ENCODE results near the gene IRF4. TPM values are rescaled to one million over a fixed set of nuclear protein-coding genes. Genes with fewer than 3 reads are reported as not detected.
A peak's percentile ranks its signal among the peaks of the same experiment; 100 is the strongest.

IRF4 gene
- total RNA-seq (10 to 100 TPM; 16.9 to 67.2 (median 28.4) TPM), total RNA-seq (33.4 to 4,923 (median 125) reads per million in 29 experiments)
- total RNA-seq (2013) = 12.4 TPM

DNA sequence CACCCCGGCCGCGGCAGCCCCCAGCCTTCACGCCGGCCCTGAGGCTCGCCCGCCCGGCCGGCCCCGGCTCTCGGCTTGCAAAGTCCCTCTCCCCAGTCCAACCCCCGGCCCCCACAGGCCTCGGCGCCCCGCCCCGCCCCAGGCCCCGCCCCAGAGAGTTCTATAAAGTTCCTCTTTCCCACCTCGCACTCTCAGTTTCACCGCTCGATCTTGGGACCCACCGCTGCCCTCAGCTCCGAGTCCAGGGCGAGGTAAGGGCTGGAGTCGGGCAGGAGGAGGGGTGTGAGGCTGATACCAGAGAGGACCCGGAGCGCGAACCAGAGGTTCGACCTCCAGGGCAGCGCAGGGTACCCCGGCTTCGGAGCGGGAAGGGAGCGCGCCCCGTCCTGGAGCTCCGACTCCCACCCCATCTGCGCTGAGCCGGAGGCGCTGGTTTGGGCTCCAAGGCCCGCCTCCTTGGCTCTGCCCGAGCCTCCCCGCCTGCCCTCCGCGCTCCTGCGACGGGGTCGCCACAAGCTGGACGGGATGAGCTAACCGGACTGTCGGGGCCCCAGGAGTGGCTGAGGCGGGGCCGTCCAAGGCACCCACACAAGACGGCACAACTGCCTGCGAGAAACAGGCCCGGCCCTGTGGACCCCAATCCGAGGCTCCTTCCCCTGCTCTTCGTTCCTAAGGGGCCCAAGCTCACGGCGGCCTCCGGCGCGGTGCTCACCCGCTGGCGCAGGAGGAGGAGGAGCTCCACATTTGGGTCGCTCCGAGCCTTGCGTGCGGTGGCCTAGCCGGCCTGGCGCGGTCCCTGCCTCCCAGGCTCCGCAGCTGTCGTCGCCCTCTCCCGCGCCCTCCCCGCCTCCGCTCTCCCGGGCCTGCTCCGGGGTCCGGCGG is at the start of gene IRF4:
IRF4 (plus strand) TSS at position 194 of the 882 bp plus-strand sequence. CDS start 1,401 bp downstream, outside the sequence.
- POLR2A ChIA-PET = no interaction called here
- WGBS (ENCODE audit: insufficient coverage) = under 1% methylated on average over 67 of the region's 82 CpGs
- peak within 1 kb of the TSS; percentile 89 to 99 (median 97) for H3K4me3 Mint-ChIP-seq
- H3K27me3 Mint-ChIP-seq = peaks cover 4 to 8% of the 10 kb centered on the region in 2 donors
- peaks cover 16% of the 10 kb centered on the region for H3K36me3 Mint-ChIP-seq
- Histone ChIP-seq H3K27me3 (replicated peaks in 1 of 2; ENCODE audit: control insufficient read depth in 2 of 2, extremely low read depth in 1 of 2, insufficient read depth in 2 of 2, low read length in 1 of 2) (peaks cover 2 to 37% of the 10 kb centered on the region in 2 experiments), H3K4me1 (ENCODE audit: control insufficient read depth in 1 of 2, extremely low read depth in 1 of 2, insufficient read depth in 2 of 2, low read length in 2 of 2) (peaks cover 21 to 50% of the 10 kb centered on the region in 2 experiments), H3K27ac (ENCODE audit: low read length) (no peak within 1 kb of the TSS), H3K4me3 (ENCODE audit: control insufficient read depth in 1 of 2, extremely low read depth in 1 of 2, low read length in 1 of 2) (peak within 1 kb of the TSS; percentile 72 to 90), H3K9me3 (no peaks in the 10 kb centered on the region), H3K36me3 (ENCODE audit: control insufficient read depth in 2 of 2, extremely low read depth in 1 of 2, insufficient read depth in 1 of 2, low read length in 1 of 2) (peaks cover 0 to 15% of the 10 kb centered on the region in 2 donors)
- H3K4me1 Mint-ChIP-seq = peaks cover 28 to 38% (median 29%) of the 10 kb centered on the region in 3 donors
- H3K27ac Mint-ChIP-seq = peak within 1 kb of the TSS; percentile 81 to 83
- CTCF ChIA-PET = interaction anchor here in 1 of 2 donors (0.9 kb wide), 1 partner anchor 166 kb away, joined by 5 read pairs; no protein-coding TSS in a partner anchor
- no peaks in the 10 kb centered on the region for H3K9me3 Mint-ChIP-seq
- ATAC-seq (replicated peaks in 1 of 4) = peak; percentile 53 to 58 (median 55)
- DNase-seq = peak in 12 of 35 experiments; percentile 20 to 56 (median 39)

DNA sequence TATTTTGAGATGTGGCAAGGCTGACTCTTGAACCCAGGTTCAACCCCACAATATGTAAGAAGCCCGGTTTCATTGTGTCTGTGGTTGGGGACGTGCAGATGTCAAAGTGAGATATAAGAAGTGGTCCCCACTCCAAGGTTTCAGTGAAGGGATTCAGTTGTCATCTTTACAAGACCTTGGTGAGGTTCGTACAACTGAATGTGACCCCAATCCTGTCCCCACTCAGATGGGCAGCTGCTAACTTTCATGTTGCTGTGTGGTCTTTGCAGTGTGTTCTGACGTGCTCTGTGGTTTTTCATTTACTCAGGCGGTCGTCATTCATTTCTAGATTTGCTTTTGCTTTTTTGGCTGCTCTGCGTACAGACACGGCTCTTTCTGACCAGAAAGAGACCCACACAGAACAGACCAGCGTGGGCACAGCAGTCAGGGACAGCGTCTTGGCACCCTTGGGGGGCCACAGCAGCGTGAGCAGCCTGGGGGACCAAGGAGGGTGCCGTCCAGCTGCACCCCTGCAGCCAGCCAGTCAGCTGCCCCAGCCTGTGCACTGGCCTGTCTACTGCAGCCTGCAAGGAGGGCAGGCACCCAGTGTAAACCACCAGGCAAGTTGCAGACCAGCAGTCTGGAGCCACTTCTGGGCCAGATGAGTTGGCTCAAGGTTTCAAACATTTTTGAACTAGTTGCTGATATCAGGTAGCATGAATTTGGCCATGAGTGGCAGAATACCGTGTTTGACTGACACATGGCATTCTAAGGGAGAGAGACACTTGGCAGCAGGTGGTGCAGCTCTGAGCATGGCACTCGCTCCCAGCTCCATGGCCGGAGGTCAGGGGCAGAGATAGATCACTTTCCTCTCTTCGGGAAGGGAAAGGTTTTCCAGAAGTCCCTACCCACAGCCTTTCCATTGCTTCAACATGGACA is 49.4 kb upstream of the IRF4 start:
- Mint-ChIP-seq H3K27ac (no peak overlapping the region), H3K9me3 (no peaks in the 10 kb centered on the region), H3K36me3 (peaks cover 18% of the 10 kb centered on the region), H3K27me3 (no peaks in the 10 kb centered on the region), H3K4me1 (peaks cover 40 to 47% (median 46%) of the 10 kb centered on the region in 3 donors), H3K4me3 (peak overlapping the region in 1 of 3 donors; percentile 20)
- peaks cover 0 to 3% of the 10 kb centered on the region in 2 donors for H3K36me3 ChIP-seq (ENCODE audit: control insufficient read depth in 2 of 2, extremely low read depth in 1 of 2, insufficient read depth in 1 of 2, low read length in 1 of 2)
- ATAC-seq (replicated peaks in 1 of 4) (peak in 1 of 4 experiments; percentile 36), DNase-seq (peak in 2 of 35 experiments; percentile 17 to 45)
- H3K27me3 ChIP-seq (replicated peaks in 1 of 2; ENCODE audit: control insufficient read depth in 2 of 2, extremely low read depth in 1 of 2, insufficient read depth in 2 of 2, low read length in 1 of 2) = no peaks in the 10 kb centered on the region
- CTCF ChIA-PET = no interaction called here
- H3K4me1 ChIP-seq (ENCODE audit: control insufficient read depth in 1 of 2, extremely low read depth in 1 of 2, insufficient read depth in 2 of 2, low read length in 2 of 2) = peaks cover 26 to 45% of the 10 kb centered on the region in 2 experiments
- 66% methylated on average over 15 of the region's 16 CpGs for WGBS (ENCODE audit: insufficient coverage)
- H3K9me3 ChIP-seq = no peaks in the 10 kb centered on the region
- H3K27ac ChIP-seq (ENCODE audit: low read length) = no peak overlapping the region
- no peak overlapping the region for H3K4me3 ChIP-seq (ENCODE audit: control insufficient read depth in 1 of 2, extremely low read depth in 1 of 2, low read length in 1 of 2)
- POLR2A ChIA-PET = no interaction called here

DNA sequence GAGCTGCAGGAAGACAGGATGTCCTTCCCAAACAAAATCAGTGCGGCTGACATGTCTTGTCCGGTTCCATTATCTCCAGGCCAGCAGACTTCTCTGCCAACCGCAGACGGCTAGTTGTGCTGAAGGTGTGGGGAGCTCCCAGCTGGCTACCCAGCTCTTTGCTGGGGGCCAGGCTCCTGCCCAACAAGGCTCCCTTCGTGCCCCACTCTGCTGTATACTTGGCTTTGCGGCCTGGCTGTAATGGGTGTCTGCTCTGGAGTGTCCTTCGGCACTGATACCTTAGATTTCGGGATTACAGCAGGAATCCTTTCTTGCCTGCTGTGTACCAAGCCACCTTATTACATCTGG is 48.7 kb upstream of the IRF4 start:
- WGBS (ENCODE audit: insufficient coverage) = 90% methylated on average over 8 of the region's 8 CpGs

DNA sequence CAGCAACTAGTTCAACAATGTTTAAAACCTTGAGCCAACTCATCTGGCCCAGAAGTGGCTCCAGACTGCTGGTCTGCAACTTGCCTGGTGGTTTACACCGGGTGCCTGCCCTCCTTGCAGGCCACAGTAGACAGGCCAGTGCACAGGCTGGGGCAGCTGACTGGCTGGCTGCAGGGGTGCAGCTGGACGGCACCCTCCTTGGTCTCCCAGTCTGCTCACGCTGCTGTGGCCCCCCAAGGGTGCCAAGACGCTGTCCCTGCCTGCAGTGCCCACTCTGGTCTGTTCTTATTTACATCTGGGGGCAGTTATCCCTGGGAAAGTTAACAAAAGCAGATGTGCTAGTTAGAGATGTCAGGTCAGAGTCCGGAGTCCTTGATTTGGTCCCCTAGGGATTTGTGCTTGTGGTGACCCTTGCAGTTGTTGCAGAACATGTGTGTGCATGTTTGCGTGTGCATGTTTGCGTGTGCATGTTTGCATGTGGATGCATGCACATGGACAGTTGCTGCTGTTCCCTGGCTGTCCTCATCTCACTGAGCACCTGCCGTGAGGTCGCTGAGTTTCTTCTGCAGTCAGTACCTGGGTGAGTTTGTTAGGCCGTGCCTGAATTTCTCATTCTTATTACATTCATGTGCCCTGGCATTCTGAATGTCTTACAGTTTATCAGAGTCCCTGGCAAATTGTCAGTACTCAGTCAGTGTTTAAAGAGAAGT is 48.2 kb upstream of the IRF4 start:
- Histone ChIP-seq H3K27me3 (replicated peaks in 1 of 2; ENCODE audit: control insufficient read depth in 2 of 2, extremely low read depth in 1 of 2, insufficient read depth in 2 of 2, low read length in 1 of 2) (no peaks in the 10 kb centered on the region), H3K4me3 (ENCODE audit: control insufficient read depth in 1 of 2, extremely low read depth in 1 of 2, low read length in 1 of 2) (no peak overlapping the region), H3K36me3 (ENCODE audit: control insufficient read depth in 2 of 2, extremely low read depth in 1 of 2, insufficient read depth in 1 of 2, low read length in 1 of 2) (peaks cover 4 to 10% of the 10 kb centered on the region in 2 donors), H3K4me1 (ENCODE audit: control insufficient read depth in 1 of 2, extremely low read depth in 1 of 2, insufficient read depth in 2 of 2, low read length in 2 of 2) (peaks cover 15 to 37% of the 10 kb centered on the region in 2 experiments), H3K9me3 (no peaks in the 10 kb centered on the region), H3K27ac (ENCODE audit: low read length) (no peak overlapping the region)
- DNase-seq (no peak), ATAC-seq (replicated peaks in 1 of 4) (no peak)
- H3K4me1 Mint-ChIP-seq = peaks cover 29 to 35% (median 35%) of the 10 kb centered on the region in 3 donors
- H3K4me3 Mint-ChIP-seq = no peak overlapping the region
- peaks cover 27% of the 10 kb centered on the region for H3K36me3 Mint-ChIP-seq
- 83% methylated on average over 10 of the region's 10 CpGs for WGBS (ENCODE audit: insufficient coverage)
- CTCF ChIA-PET = no interaction called here
- H3K27me3 Mint-ChIP-seq = no peaks in the 10 kb centered on the region
- POLR2A ChIA-PET = no interaction called here
- H3K27ac Mint-ChIP-seq = no peak overlapping the region
- H3K9me3 Mint-ChIP-seq = no peaks in the 10 kb centered on the region

More for the DNA sequence above, 48.7 kb upstream of the IRF4 start:
- Mint-ChIP-seq H3K27ac (no peak overlapping the region), H3K9me3 (no peaks in the 10 kb centered on the region), H3K4me3 (no peak overlapping the region), H3K27me3 (no peaks in the 10 kb centered on the region), H3K4me1 (peaks cover 34 to 41% (median 39%) of the 10 kb centered on the region in 3 donors), H3K36me3 (peaks cover 24% of the 10 kb centered on the region)
- peaks cover 21 to 39% of the 10 kb centered on the region in 2 experiments for H3K4me1 ChIP-seq (ENCODE audit: control insufficient read depth in 1 of 2, extremely low read depth in 1 of 2, insufficient read depth in 2 of 2, low read length in 2 of 2)
- H3K27me3 ChIP-seq (replicated peaks in 1 of 2; ENCODE audit: control insufficient read depth in 2 of 2, extremely low read depth in 1 of 2, insufficient read depth in 2 of 2, low read length in 1 of 2) = no peaks in the 10 kb centered on the region
- ChIA-PET POLR2A (no interaction called here), CTCF (no interaction called here)
- peaks cover 0 to 4% of the 10 kb centered on the region in 2 donors for H3K36me3 ChIP-seq (ENCODE audit: control insufficient read depth in 2 of 2, extremely low read depth in 1 of 2, insufficient read depth in 1 of 2, low read length in 1 of 2)
- H3K4me3 ChIP-seq (ENCODE audit: control insufficient read depth in 1 of 2, extremely low read depth in 1 of 2, low read length in 1 of 2) = no peak overlapping the region
- ATAC-seq (replicated peaks in 1 of 4) (no peak), DNase-seq (no peak)
- H3K9me3 ChIP-seq = no peaks in the 10 kb centered on the region
- H3K27ac ChIP-seq (ENCODE audit: low read length) = no peak overlapping the region

DNA sequence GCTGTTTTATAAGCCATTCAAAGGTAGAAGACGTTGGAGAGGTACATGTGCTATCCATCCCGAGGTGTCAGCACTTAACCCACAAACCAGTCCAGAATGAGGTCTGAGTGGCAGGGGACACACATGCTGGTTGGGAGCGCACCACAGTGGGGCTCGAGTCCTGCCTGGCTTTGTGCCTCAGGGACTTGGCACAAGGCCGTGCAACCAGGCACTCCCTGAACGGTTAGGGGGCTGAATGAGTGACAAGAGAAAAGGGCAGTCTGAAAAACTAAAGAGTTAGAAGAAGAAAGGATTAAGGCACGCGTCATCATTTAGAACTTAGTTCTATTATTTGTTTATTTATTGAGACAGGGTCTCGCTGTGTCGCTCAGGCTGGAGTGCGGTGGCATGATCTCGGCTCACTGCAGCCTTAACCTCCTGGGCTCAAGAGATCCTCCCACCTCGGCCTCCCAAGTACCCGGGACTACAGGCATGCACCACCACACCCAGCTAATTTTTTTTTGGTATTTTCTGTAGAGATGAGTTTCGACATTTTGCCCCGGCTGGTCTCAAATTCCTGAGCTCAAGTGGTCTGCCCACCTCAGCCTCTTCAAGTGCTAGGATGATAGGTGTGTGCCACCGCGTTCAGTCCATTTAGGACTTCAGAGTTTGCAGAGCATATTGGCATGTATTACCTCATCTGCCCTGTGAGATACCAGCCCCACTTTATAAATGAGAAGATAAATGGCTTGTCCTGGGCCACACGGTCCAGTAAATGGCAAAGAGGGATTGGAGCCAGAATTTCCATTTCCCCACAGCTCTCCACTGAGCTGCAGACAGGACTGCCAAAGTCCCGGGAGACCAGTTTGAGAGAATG is 47.4 kb upstream of the IRF4 start:
- Mint-ChIP-seq H3K36me3 (peaks cover 33% of the 10 kb centered on the region), H3K4me1 (peaks cover 22 to 29% (median 27%) of the 10 kb centered on the region in 3 donors), H3K4me3 (no peak overlapping the region), H3K27me3 (no peaks in the 10 kb centered on the region), H3K27ac (no peak overlapping the region), H3K9me3 (no peaks in the 10 kb centered on the region)
- Histone ChIP-seq H3K27me3 (replicated peaks in 1 of 2; ENCODE audit: control insufficient read depth in 2 of 2, extremely low read depth in 1 of 2, insufficient read depth in 2 of 2, low read length in 1 of 2) (no peaks in the 10 kb centered on the region), H3K4me3 (ENCODE audit: control insufficient read depth in 1 of 2, extremely low read depth in 1 of 2, low read length in 1 of 2) (no peak overlapping the region), H3K36me3 (ENCODE audit: control insufficient read depth in 2 of 2, extremely low read depth in 1 of 2, insufficient read depth in 1 of 2, low read length in 1 of 2) (peaks cover 5 to 18% of the 10 kb centered on the region in 2 donors), H3K4me1 (ENCODE audit: control insufficient read depth in 1 of 2, extremely low read depth in 1 of 2, insufficient read depth in 2 of 2, low read length in 2 of 2) (peaks cover 7 to 32% of the 10 kb centered on the region in 2 experiments), H3K27ac (ENCODE audit: low read length) (no peak overlapping the region), H3K9me3 (no peaks in the 10 kb centered on the region)
- DNase-seq = no peak
- no peak for ATAC-seq (replicated peaks in 1 of 4)
- ChIA-PET CTCF (no interaction called here), POLR2A (no interaction called here)
- WGBS (ENCODE audit: insufficient coverage) = 86% methylated on average over 16 of the region's 20 CpGs

Measured in T-cell (primary cell).